Breast epithelium (tissue), 3 donors: Measurements from ENCODE around the gene ZNF789.

Source experiments
- CTCF ChIP-seq, 3 donors: fragments of 450-650 bp; IDR thresholded peaks; one replicate each; pipeline ENCODE4 v1.5.1; 2016 to 2017; ENCODE audit warnings: antibody characterized with exemption in 3 of 3, mild to moderate bottlenecking in 3 of 3, moderate library complexity in 3 of 3
- POLR2A ChIP-seq: fragments of 450-650 bp; IDR thresholded peaks from one replicate; pipeline ENCODE4 v1.6.1; 2016; ENCODE audit warnings: antibody characterized with exemption, mild to moderate bottlenecking, moderate library complexity
- POLR2AphosphoS5 ChIP-seq, 3 donors: sonication (generic); formaldehyde crosslinking; IDR thresholded peaks; one replicate each; pipeline ENCODE4 v1.6.1; 2017; ENCODE audit warnings: antibody characterized with exemption in 3 of 3

GRCh38 chr7:99468336-99468918 is 4.3 kb upstream of the ZNF789 start:
- TF ChIP-seq POLR2AphosphoS5 (IDR thresholded peaks at IDR 0.05), result no peak
- no peak for TF ChIP-seq POLR2A
- TF ChIP-seq CTCF (IDR thresholded peaks at IDR 0.05), result no peak
